Measurements from ENCODE around the gene KCTD14. TPM values are rescaled to one million over a fixed set of nuclear protein-coding genes. Genes with fewer than 3 reads are reported as not detected.
"Not testable (repeated sequence)": the region's sequence is repeated elsewhere in the genome, so short reads cannot be mapped to it uniquely, and the experiment has no call there.

The KCTD14 gene
- total and polyA plus RNA-seq, 3 experiments from 2014 or later = 0.20 to 0.27 (median 0.20) TPM

DNA sequence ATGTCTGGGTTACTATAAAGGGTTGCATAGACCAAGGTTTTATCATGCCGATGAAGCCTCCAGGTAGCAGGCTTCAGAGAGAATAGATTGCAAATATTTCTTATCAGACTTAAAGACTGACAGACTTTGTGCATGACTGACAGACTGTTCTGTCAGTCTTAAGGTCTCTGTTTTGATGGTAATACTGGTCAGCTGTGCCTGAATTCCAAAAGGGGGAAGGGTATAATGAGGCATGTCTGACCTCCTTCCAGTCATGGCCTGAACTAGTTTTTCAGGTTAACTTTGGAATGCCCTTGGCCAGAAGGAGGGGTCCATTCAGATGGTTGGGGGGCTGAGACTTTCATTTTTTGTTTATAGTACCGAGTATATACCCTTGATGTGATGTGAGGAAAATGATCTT lies 4.7 kb upstream of the KCTD14 start:
- ChIA-PET POLR2A (no interaction called here), CTCF (no interaction called here)
- peaks cover 5 to 14% of the 10 kb centered on the region in 2 donors for H3K27me3 Mint-ChIP-seq
- no peaks in the 10 kb centered on the region for H3K27me3 ChIP-seq (ENCODE audit: insufficient read depth, low read length, poor library complexity, severe bottlenecking)
- H3K4me3 ChIP-seq (ENCODE audit: low read length) = no peak overlapping the region
- H3K9me3 Mint-ChIP-seq = no peaks in the 10 kb centered on the region
- no peaks in the 10 kb centered on the region for H3K36me3 Mint-ChIP-seq
- no peak overlapping the region for H3K27ac Mint-ChIP-seq
- no peak overlapping the region for H3K27ac ChIP-seq (ENCODE audit: low read depth, low read length)
- no peaks in the 10 kb centered on the region for H3K36me3 ChIP-seq (ENCODE audit: insufficient read depth, low read length)
- peaks cover 0 to 2% (median 0%) of the 10 kb centered on the region in 3 donors for H3K4me1 Mint-ChIP-seq
- H3K4me1 ChIP-seq (ENCODE audit: insufficient read depth, low read length) = no peaks in the 10 kb centered on the region
- H3K9me3 ChIP-seq (ENCODE audit: low read length) = no peaks in the 10 kb centered on the region
- DNase-seq = no peak
- no peak overlapping the region for H3K4me3 Mint-ChIP-seq

DNA sequence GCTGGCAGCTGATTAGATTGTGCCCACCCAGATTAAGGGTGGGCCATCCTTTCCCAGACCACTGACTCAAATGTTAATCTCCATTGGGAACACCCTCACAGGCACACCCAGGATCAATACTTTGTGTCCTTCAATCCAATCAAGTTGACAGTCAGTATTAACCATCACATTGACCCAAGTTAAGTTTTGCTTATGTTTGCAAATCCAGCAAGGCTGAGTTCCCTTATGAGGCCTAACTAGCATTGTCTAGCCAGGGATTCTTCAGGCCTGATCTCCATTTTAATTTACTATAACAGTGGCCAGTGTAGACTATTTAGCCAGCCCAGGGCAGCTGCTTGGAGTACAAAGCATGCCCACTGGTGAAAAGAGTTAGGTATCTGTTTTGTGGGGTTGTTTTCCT lies 2.3 kb upstream of the KCTD14 start:
- peaks cover 11 to 27% of the 10 kb centered on the region in 2 donors for H3K27me3 Mint-ChIP-seq
- CTCF ChIA-PET = no interaction called here
- POLR2A ChIA-PET = no interaction called here
- Histone ChIP-seq H3K9me3 (ENCODE audit: low read length) (no peaks in the 10 kb centered on the region), H3K27ac (ENCODE audit: low read depth, low read length) (no peak overlapping the region), H3K36me3 (ENCODE audit: insufficient read depth, low read length) (no peaks in the 10 kb centered on the region), H3K27me3 (ENCODE audit: insufficient read depth, low read length, poor library complexity, severe bottlenecking) (no peaks in the 10 kb centered on the region), H3K4me3 (ENCODE audit: low read length) (no peak overlapping the region), H3K4me1 (ENCODE audit: insufficient read depth, low read length) (no peaks in the 10 kb centered on the region)
- no peak overlapping the region for H3K4me3 Mint-ChIP-seq
- H3K36me3 Mint-ChIP-seq = no peaks in the 10 kb centered on the region
- H3K4me1 Mint-ChIP-seq = peaks cover 0 to 4% (median 0%) of the 10 kb centered on the region in 3 donors
- H3K27ac Mint-ChIP-seq = peak overlapping the region in 1 of 8 donors; percentile 63
- H3K9me3 Mint-ChIP-seq = no peaks in the 10 kb centered on the region
- no peak for DNase-seq

DNA sequence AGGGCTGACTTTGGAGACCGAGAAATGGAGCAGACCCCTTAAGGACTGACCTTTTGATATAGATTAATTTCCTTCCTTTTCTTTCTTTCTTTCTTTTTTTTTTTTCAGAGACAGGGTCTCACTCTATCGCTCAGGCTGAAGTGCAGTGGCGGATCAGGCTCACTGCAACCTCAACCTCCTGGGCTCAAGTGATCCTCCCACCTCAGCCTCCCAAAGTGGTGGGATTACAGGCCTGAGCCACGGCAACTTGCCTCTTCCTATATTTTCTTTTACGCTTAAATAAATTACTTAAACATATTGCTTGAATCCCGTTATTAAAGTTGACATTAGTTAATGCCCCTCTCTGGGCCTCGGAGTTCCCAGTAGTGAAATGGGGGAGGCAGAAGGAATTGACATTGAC lies 350 bp upstream of the KCTD14 start:
- H3K36me3 ChIP-seq (ENCODE audit: insufficient read depth, low read length) = no peaks in the 10 kb centered on the region
- no peaks in the 10 kb centered on the region for H3K4me1 ChIP-seq (ENCODE audit: insufficient read depth, low read length)
- Mint-ChIP-seq H3K27me3 (peaks cover 9 to 27% of the 10 kb centered on the region in 2 donors), H3K36me3 (no peaks in the 10 kb centered on the region), H3K9me3 (no peaks in the 10 kb centered on the region), H3K27ac (no peak overlapping the region), H3K4me3 (no peak overlapping the region), H3K4me1 (peaks cover 0 to 4% (median 0%) of the 10 kb centered on the region in 3 donors)
- CTCF ChIA-PET = no interaction called here
- no peak overlapping the region for H3K27ac ChIP-seq (ENCODE audit: low read depth, low read length)
- DNase-seq = no peak
- no peaks in the 10 kb centered on the region for H3K9me3 ChIP-seq (ENCODE audit: low read length)
- H3K27me3 ChIP-seq (ENCODE audit: insufficient read depth, low read length, poor library complexity, severe bottlenecking) = no peaks in the 10 kb centered on the region
- H3K4me3 ChIP-seq (ENCODE audit: low read length) = no peak overlapping the region
- POLR2A ChIA-PET = no interaction called here

DNA sequence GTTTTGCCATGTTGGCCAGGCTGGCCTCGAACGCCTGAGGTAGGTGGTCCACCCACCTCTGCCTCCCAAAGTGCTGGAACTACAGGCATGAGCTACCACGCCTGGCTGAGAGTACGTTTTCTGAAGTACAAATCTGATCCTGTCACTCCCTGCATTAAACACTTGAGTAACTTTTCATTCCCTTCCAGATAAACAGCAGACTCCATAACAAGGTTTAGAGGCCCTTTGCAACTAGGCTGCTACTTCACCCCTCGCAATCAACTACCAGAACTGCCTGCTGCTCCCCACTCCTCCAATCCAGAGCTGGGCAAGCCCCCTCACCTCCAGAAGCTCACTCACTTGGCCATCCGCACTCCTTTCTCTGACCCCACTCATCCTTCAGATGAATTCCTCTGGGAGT lies 1.5 kb downstream of the KCTD14 start:
- Mint-ChIP-seq H3K4me1 (peaks cover 0 to 4% (median 0%) of the 10 kb centered on the region in 3 donors), H3K27me3 (peaks cover 9 to 21% of the 10 kb centered on the region in 2 donors), H3K27ac (peak overlapping the region in 1 of 8 donors; percentile 40), H3K4me3 (no peak overlapping the region), H3K9me3 (no peaks in the 10 kb centered on the region), H3K36me3 (no peaks in the 10 kb centered on the region)
- H3K27me3 ChIP-seq (ENCODE audit: insufficient read depth, low read length, poor library complexity, severe bottlenecking) = no peaks in the 10 kb centered on the region
- no peak for DNase-seq
- no peaks in the 10 kb centered on the region for H3K9me3 ChIP-seq (ENCODE audit: low read length)
- H3K36me3 ChIP-seq (ENCODE audit: insufficient read depth, low read length) = no peaks in the 10 kb centered on the region
- H3K27ac ChIP-seq (ENCODE audit: low read depth, low read length) = no peak overlapping the region
- H3K4me3 ChIP-seq (ENCODE audit: low read length) = no peak overlapping the region
- ChIA-PET CTCF (interaction anchor here (1.6 kb wide), 1 partner anchor 24 kb away, joined by 5 read pairs; no protein-coding TSS in a partner anchor), POLR2A (no interaction called here)
- H3K4me1 ChIP-seq (ENCODE audit: insufficient read depth, low read length) = no peaks in the 10 kb centered on the region

DNA sequence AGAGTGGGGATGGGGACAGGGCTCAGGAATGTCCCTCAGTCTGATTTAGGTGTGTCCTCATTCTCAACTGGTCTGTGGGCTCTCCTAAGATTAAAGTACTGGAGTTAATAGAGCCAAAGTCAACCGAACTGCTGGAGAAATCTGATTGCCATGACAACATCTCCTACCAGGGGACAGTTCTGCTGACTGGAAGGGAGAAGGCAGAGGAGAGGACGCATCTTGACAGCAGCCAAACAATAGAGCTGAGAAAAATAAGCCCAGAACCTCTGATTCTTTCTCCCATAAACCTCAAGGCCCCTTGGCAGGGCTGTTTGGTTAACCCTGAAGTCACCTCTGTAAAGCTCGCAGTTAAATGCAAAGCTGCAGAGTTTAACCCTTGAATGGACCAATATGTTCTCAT lies 2.8 kb downstream of the KCTD14 start:
- Histone ChIP-seq H3K4me1 (ENCODE audit: insufficient read depth, low read length) (no peaks in the 10 kb centered on the region), H3K27me3 (ENCODE audit: insufficient read depth, low read length, poor library complexity, severe bottlenecking) (no peaks in the 10 kb centered on the region), H3K9me3 (ENCODE audit: low read length) (no peaks in the 10 kb centered on the region), H3K27ac (ENCODE audit: low read depth, low read length) (no peak overlapping the region), H3K4me3 (ENCODE audit: low read length) (no peak overlapping the region), H3K36me3 (ENCODE audit: insufficient read depth, low read length) (no peaks in the 10 kb centered on the region)
- Mint-ChIP-seq H3K27me3 (peaks cover 11 to 21% of the 10 kb centered on the region in 2 donors), H3K4me1 (peaks cover 0 to 4% (median 0%) of the 10 kb centered on the region in 3 donors), H3K36me3 (no peaks in the 10 kb centered on the region), H3K4me3 (no peak overlapping the region), H3K27ac (no peak overlapping the region), H3K9me3 (no peaks in the 10 kb centered on the region)
- CTCF ChIA-PET = interaction anchor here (1.6 kb wide), 1 partner anchor 25 kb away, joined by 5 read pairs; no protein-coding TSS in a partner anchor
- POLR2A ChIA-PET = no interaction called here
- DNase-seq = no peak

DNA sequence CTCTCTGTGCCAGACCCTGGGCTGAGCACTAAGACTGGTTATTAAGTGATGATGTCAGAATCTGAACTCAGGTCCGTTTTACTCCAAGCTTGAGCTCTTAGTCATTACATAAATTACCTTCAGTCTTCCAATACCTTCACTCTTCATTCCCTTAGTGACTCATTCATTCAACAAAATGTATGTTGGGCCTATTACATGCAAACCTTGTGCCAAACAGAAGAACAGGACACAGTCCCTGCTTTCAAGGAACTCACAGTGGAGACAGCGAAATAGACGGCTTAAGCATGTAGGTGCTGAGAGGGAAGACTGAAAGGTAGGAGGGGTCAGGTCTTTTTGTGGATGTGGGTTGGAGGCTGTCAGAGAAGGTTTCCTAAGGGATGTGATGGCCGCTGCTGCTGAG lies 3.3 kb downstream of the KCTD14 start:
- Mint-ChIP-seq H3K27me3 (peaks cover 11 to 21% of the 10 kb centered on the region in 2 donors), H3K4me1 (peaks cover 0 to 4% (median 0%) of the 10 kb centered on the region in 3 donors), H3K27ac (no peak overlapping the region), H3K9me3 (no peaks in the 10 kb centered on the region), H3K4me3 (no peak overlapping the region), H3K36me3 (no peaks in the 10 kb centered on the region)
- H3K36me3 ChIP-seq (ENCODE audit: insufficient read depth, low read length) = no peaks in the 10 kb centered on the region
- CTCF ChIA-PET = no interaction called here
- no peak overlapping the region for H3K27ac ChIP-seq (ENCODE audit: low read depth, low read length)
- DNase-seq = no peak
- POLR2A ChIA-PET = no interaction called here
- H3K4me3 ChIP-seq (ENCODE audit: low read length) = no peak overlapping the region
- no peaks in the 10 kb centered on the region for H3K4me1 ChIP-seq (ENCODE audit: insufficient read depth, low read length)
- H3K9me3 ChIP-seq (ENCODE audit: low read length) = no peaks in the 10 kb centered on the region
- H3K27me3 ChIP-seq (ENCODE audit: insufficient read depth, low read length, poor library complexity, severe bottlenecking) = no peaks in the 10 kb centered on the region

DNA sequence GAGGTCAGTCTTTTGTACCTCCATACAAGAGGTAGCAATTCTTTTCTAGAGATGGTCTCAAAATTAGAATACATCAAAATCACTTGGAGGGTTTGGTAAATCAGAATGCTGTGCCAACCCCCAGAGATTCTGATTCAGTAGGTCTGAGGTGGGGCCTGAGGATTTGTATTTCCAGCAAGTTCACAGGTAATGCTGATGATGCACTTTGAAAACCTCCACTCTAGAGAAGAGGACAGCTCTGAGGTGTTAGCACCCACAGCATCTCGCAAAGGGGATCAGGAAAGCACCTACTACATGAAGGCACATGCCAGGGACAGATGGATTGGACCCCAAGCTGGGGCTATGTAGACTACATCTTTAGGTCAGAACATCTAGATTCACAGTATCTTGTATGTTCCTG lies 7.2 kb downstream of the KCTD14 start:
- ChIA-PET CTCF (no interaction called here), POLR2A (no interaction called here)
- no peaks in the 10 kb centered on the region for H3K9me3 ChIP-seq (ENCODE audit: low read length)
- no peaks in the 10 kb centered on the region for H3K4me1 ChIP-seq (ENCODE audit: insufficient read depth, low read length)
- H3K4me3 ChIP-seq (ENCODE audit: low read length) = no peak overlapping the region
- DNase-seq = no peak
- no peaks in the 10 kb centered on the region for H3K27me3 ChIP-seq (ENCODE audit: insufficient read depth, low read length, poor library complexity, severe bottlenecking)
- Mint-ChIP-seq H3K4me1 (no peaks in the 10 kb centered on the region), H3K36me3 (no peaks in the 10 kb centered on the region), H3K27ac (no peak overlapping the region), H3K27me3 (peaks cover 0 to 3% of the 10 kb centered on the region in 2 donors), H3K4me3 (no peak overlapping the region), H3K9me3 (no peaks in the 10 kb centered on the region)
- H3K27ac ChIP-seq (ENCODE audit: low read depth, low read length) = no peak overlapping the region
- no peaks in the 10 kb centered on the region for H3K36me3 ChIP-seq (ENCODE audit: insufficient read depth, low read length)

DNA sequence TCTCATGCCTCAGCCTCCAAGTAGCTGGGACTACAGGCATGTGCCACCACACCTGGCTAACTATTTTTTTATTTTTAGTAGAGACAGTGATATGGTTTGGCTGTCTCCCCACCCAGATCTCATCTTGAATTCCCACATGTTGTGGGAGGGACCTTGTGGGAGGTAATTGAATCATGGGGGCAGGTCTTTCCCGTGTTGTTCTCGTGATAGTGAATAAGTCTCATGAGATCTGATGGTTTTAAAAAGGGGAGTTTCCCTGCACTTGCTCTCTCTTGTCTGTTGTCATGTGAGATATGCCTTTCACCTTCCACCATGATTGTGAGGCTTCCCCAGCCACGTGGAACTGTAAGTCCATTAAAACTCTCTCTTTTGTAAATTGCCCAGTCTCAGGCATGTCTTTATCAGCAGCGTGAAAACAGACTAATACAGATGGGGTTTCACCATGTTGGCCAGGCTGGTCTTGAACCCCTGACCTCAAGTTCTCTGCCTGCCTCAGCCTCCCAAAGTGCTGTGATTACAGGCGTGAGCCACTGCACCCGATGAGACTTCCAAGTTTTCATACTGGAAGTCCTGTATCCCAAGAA lies 8.0 kb downstream of the KCTD14 start:
- H3K27me3 ChIP-seq (ENCODE audit: insufficient read depth, low read length, poor library complexity, severe bottlenecking); H3K36me3 Mint-ChIP-seq; H3K9me3 ChIP-seq (ENCODE audit: low read length); H3K4me1 ChIP-seq (ENCODE audit: insufficient read depth, low read length); DNase-seq; H3K27me3 Mint-ChIP-seq; POLR2A ChIA-PET; H3K9me3 Mint-ChIP-seq; H3K4me3 ChIP-seq (ENCODE audit: low read length); H3K4me3 Mint-ChIP-seq; H3K4me1 Mint-ChIP-seq; H3K36me3 ChIP-seq (ENCODE audit: insufficient read depth, low read length); CTCF ChIA-PET: not testable (repeated sequence)
- peak overlapping the region in 1 of 8 donors; percentile 27 for H3K27ac Mint-ChIP-seq
- peak overlapping the region; percentile 29 for H3K27ac ChIP-seq (ENCODE audit: low read depth, low read length)

Measured in CD8-positive, alpha-beta memory T cell (primary cell).